WI38 (cell line): ENCODE measurements around the gene SHH.

Experiments used
- H3K4me3 ChIP-seq: 2 replicates; pipeline ENCODE4 v1.5.1; 2011; ENCODE audit warnings: low read depth, mild to moderate bottlenecking, control low read depth, low read length
- CTCF ChIP-seq: IDR thresholded peaks from 2 replicates; pipeline ENCODE4 v1.5.1; 2012; ENCODE audit warnings: low read depth, mild to moderate bottlenecking, control low read depth, low read length

Gene SHH

DNA sequence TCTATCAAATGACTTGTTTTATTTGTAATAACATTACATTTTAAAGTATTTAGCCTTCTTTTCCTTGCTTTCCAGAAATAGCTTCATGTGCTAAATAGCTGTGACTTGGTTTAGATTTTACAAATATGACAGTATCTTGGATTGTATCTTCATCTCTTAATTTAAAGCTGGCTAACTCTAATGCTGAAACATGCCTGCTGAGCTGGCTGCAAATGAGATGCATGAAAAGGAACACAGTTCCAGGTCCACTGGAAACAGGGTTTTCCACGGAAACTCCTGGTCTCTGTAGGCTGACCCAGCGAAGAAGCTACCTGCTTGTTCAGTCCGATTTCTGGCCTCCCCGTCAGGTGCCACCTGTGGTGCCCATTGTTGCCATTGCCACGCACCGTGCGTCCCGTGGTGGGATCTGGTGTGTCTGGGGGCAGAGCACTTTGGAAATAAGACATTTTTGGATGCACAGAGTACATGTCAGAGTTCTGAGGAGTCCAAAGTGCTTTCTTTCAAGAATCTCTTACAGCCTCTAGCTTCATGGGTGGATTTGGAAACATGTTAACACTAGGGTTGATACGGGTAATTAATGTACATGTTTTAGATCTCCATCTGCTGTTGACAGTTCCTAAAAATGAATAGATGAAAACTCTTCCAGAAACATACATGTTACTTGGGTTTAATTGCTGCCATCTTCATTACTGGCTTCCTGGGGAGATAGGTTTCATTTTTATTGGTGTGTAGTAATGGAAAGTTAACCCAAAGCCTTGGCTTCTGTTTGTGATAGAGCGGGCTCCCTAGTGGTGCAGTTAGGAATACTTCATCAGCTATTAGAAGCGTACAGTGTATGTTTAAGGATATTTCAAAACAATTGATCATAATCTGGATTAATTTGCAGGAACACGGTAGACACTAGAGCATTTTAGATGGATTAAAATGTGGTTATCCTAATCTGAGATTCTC lies 45.0 kb downstream of the SHH start:
- H3K4me3 ChIP-seq = no peak overlapping the region
- TF ChIP-seq CTCF = no peak

DNA sequence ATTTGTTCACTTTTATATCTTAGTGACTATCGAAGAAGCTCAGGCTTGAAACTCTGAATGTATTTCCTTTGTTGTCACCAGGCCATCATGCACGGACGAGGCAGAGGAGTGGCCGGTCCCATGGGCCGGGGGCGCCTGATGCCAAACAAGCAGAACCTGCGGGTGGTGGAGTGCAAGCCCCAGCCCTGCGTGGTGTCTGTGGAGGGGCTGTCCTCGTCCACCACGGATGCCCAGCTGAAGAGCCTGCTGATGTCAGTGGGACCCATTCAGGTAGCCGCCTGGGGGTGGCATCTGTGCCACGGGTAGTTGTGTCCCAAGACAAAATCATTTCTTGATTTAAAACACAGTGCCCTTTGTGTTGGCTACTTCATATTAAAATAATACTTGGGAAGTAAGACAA lies 45.9 kb downstream of the SHH start:
- H3K4me3 ChIP-seq = no peak overlapping the region
- no peak for TF ChIP-seq CTCF

DNA sequence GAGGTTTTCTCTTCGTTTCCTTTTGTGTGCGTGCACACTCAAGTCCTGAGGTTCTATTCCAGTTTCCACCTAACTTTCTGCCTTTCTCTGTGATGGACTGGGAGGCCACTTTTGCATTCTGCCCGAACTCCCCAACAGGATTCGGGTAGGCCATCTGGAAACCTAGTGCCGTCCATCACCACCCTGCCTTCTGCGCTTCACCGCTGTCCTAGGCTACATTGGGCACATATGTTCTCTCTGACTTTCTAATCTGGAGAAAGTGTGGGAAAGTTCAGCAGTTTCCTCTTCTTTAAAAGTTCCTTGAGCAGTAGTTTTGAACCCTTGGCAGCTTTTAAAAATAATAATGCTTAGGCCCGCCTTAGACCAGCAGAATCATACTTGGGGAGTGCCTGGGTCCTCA lies 46.8 kb downstream of the SHH start:
- TF ChIP-seq CTCF = no peak
- no peak overlapping the region for H3K4me3 ChIP-seq

DNA sequence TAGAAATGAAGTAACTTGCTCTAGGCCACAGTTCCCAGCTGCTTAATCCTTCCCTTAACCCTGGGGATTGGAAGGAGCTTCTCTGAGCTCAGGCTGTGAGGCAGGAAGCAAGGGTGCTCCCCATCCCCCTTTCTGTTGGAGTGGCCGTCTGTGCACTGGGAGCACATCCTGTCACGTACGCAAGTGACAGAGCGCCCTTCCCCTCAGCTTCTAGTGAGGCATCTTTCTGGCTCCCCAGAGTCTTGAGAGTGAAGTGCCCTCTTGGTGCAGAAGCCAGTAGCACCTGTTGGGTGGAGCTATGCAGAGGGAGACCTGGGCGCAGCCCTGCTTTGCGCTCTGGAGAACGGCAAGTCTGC lies 47.8 kb downstream of the SHH start:
- no peak for TF ChIP-seq CTCF
- no peak overlapping the region for H3K4me3 ChIP-seq

GRCh38 chr7:155763691-155764437 lies 48.4 kb downstream of the SHH start:
- H3K4me3 ChIP-seq = no peak overlapping the region
- no peak for TF ChIP-seq CTCF

- no peak overlapping the region for H3K4me3 ChIP-seq
- TF ChIP-seq CTCF = no peak
Measured at GRCh38 chr7:155763122-155763521, 49.1 kb downstream of the SHH start.

DNA sequence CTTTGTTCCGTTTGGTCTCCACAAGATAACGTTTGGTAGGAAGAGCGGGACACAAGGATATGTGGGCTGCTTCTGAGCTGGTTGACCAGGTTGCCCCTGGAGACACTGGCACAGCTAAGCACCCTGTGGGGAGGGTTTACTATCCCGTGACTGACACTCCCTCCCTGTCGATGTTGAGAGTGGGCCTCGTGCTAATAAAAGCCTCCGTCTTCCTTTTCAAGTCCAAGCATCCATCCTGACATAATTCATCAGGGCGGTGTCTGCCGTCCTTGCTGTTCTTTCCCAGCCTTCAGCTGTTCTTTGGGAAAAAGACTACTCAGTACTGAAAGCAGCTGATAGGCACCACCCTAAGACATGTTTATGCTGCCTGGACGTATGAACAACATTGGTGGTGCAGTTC lies 49.6 kb downstream of the SHH start:
- no peak for TF ChIP-seq CTCF
- no peak overlapping the region for H3K4me3 ChIP-seq
